Measurements from ENCODE around the gene ATP10B.

Gene ATP10B

DNA sequence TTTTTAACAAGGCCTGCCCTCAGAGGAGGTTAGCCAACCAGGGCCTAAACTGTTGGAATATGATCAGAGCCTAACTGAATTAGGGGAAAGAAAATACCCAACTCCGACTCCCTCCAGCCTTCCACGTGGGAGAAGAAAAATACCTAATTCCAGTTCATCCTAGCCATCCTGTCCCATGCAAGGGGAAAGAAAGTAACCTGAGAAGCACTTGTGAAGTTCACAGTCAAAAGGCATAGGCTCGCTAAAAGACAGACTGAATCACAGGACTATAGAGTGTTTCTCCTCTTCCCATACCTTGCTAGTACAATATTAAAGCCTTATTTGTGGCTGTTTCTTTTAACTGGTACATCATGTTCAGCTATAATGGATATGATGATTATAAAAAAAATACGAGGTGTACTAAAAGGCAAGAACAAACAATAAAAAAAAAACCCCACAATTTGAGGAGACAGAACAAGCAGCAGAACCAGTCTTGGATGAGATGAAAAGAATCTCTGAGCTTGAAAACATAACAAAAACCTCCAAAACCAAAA lies 18.0 kb upstream of the ATP10B start:
- CTCF ChIA-PET, result no interaction called here

DNA sequence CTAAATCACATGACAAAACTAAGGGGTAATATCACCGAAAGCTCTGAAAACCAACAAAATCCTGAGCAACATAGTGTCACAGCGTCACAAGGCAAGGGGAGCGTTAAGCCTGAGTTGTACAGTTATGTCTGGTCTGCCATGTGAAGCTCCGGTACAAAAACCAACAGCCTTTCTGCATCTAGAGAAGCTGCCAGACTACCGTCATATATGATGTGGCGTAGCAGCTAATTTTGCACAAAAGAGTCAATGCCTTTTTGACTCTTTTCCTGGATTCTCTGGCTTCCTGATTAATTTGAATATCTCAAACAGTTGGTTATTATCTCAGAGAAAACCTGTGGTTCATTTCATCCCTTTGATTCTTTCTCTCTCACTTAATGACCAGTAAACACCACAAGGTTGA lies 16.0 kb upstream of the ATP10B start:
- TF ChIP-seq BHLHE40 (IDR thresholded peaks at IDR 0.05; ENCODE audit: borderline replicate concordance), result no peak
- TF ChIP-seq SP1 (IDR thresholded peaks at IDR 0.05), result no peak
- no peak for TF ChIP-seq HDGF (IDR thresholded peaks at IDR 0.05; ENCODE audit: borderline replicate concordance)
- no peak for TF ChIP-seq PKNOX1 (IDR thresholded peaks at IDR 0.05)
- no peak for TF ChIP-seq TARDBP (IDR thresholded peaks at IDR 0.05)
- no peak for TF ChIP-seq ELF4 (IDR thresholded peaks at IDR 0.05)
- TF ChIP-seq L3MBTL2 (conservative IDR thresholded peaks at IDR 0.05), result no peak
- TF ChIP-seq ARNT (IDR thresholded peaks at IDR 0.05), result no peak
- TF ChIP-seq FOXM1 (IDR thresholded peaks at IDR 0.05; ENCODE audit: borderline replicate concordance), result no peak
- TF ChIP-seq CTBP1 (IDR thresholded peaks at IDR 0.05; ENCODE audit: borderline replicate concordance), result no peak
- TF ChIP-seq ZNF384 (IDR thresholded peaks at IDR 0.05), result no peak
- CTCF ChIA-PET, result no interaction called here
- POLR2A ChIA-PET, result no interaction called here
- DNase-seq (ENCODE audit: extremely low spot score), result no peak

More for the DNA sequence above, 18.0 kb upstream of the ATP10B start:
- DNase-seq (ENCODE audit: extremely low spot score), result no peak
- POLR2A ChIA-PET, result no interaction called here
- TF ChIP-seq BHLHE40 (IDR thresholded peaks at IDR 0.05; ENCODE audit: borderline replicate concordance) (no peak), TARDBP (IDR thresholded peaks at IDR 0.05) (no peak), L3MBTL2 (conservative IDR thresholded peaks at IDR 0.05) (no peak), CTBP1 (IDR thresholded peaks at IDR 0.05; ENCODE audit: borderline replicate concordance) (no peak), FOXK2 (IDR thresholded peaks at IDR 0.05) (no peak), ZNF384 (IDR thresholded peaks at IDR 0.05) (no peak), FOXM1 (IDR thresholded peaks at IDR 0.05; ENCODE audit: borderline replicate concordance) (no peak), FOXA1 (IDR thresholded peaks at IDR 0.05) (no peak), NFRKB (IDR thresholded peaks at IDR 0.05) (no peak)

- TF ChIP-seq ELF4 (IDR thresholded peaks at IDR 0.05) (no peak), FOXK2 (IDR thresholded peaks at IDR 0.05) (no peak)
- CTCF ChIA-PET, result no interaction called here
- DNase-seq (ENCODE audit: extremely low spot score), result no peak
- POLR2A ChIA-PET, result no interaction called here
These were observed 560 bp downstream of the ATP10B start for GRCh38 chr5:160851451-160851850.

DNA sequence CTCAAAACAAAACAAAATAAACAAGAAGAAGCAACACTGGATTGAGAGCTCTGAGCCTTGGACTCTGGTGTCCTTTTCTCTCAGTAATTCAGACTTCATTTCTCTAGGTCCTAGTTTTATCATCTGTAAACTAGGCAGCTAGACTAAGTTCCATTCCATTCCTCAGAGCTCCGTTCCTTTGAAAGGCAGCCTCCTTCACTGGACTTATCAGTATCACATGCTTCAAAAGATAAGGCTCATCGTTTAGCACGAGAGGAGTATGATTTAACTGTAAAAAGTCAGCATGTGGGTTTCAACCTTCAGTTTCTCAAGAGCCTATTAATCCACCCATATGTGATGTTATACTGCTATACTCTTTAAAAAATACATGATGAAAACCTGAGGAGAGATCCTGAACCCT lies 1.6 kb downstream of the ATP10B start:
- DNase-seq (ENCODE audit: extremely low spot score), result no peak
- POLR2A ChIA-PET, result no interaction called here
- no peak for TF ChIP-seq ARNT (IDR thresholded peaks at IDR 0.05)
- TF ChIP-seq SUZ12 (IDR thresholded peaks at IDR 0.05), result no peak
- TF ChIP-seq HDGF (IDR thresholded peaks at IDR 0.05; ENCODE audit: borderline replicate concordance), result no peak
- no peak for TF ChIP-seq NFRKB (IDR thresholded peaks at IDR 0.05)
- TF ChIP-seq TARDBP (IDR thresholded peaks at IDR 0.05), result no peak
- TF ChIP-seq BHLHE40 (IDR thresholded peaks at IDR 0.05; ENCODE audit: borderline replicate concordance), result no peak
- no peak for TF ChIP-seq ZNF384 (IDR thresholded peaks at IDR 0.05)
- no peak for TF ChIP-seq FOXA1 (IDR thresholded peaks at IDR 0.05)
- TF ChIP-seq FOXK2 (IDR thresholded peaks at IDR 0.05), result no peak
- no peak for TF ChIP-seq ELF4 (IDR thresholded peaks at IDR 0.05)
- no peak for TF ChIP-seq L3MBTL2 (conservative IDR thresholded peaks at IDR 0.05)
- TF ChIP-seq CTBP1 (IDR thresholded peaks at IDR 0.05; ENCODE audit: borderline replicate concordance), result no peak
- no peak for TF ChIP-seq SP1 (IDR thresholded peaks at IDR 0.05)
- CTCF ChIA-PET, result no interaction called here

GRCh38 chr5:160847526-160848085 lies 4.4 kb downstream of the ATP10B start:
- ChIA-PET CTCF (no interaction called here), POLR2A (no interaction called here)
- TF ChIP-seq BHLHE40 (IDR thresholded peaks at IDR 0.05; ENCODE audit: borderline replicate concordance) (no peak), SUZ12 (IDR thresholded peaks at IDR 0.05) (no peak), ARNT (IDR thresholded peaks at IDR 0.05) (no peak), CTBP1 (IDR thresholded peaks at IDR 0.05; ENCODE audit: borderline replicate concordance) (no peak), FOXM1 (IDR thresholded peaks at IDR 0.05; ENCODE audit: borderline replicate concordance) (no peak), NFRKB (IDR thresholded peaks at IDR 0.05) (no peak), ELF4 (IDR thresholded peaks at IDR 0.05) (no peak), FOXK2 (IDR thresholded peaks at IDR 0.05) (no peak), PKNOX1 (IDR thresholded peaks at IDR 0.05) (no peak), L3MBTL2 (conservative IDR thresholded peaks at IDR 0.05) (no peak), FOXA1 (IDR thresholded peaks at IDR 0.05) (no peak), ZNF384 (IDR thresholded peaks at IDR 0.05) (no peak), HDGF (IDR thresholded peaks at IDR 0.05; ENCODE audit: borderline replicate concordance) (no peak), SP1 (IDR thresholded peaks at IDR 0.05) (no peak), TARDBP (IDR thresholded peaks at IDR 0.05) (no peak), LEF1 (IDR thresholded peaks at IDR 0.05; ENCODE audit: borderline replicate concordance) (no peak)
- no peak for DNase-seq (ENCODE audit: extremely low spot score)

- DNase-seq (ENCODE audit: extremely low spot score), result no peak
- ChIA-PET CTCF (interaction anchor here (0.6 kb wide), 1 partner anchor 72 kb away, joined by 3 read pairs; no protein-coding TSS in a partner anchor), POLR2A (no interaction called here)
- TF ChIP-seq CTBP1 (IDR thresholded peaks at IDR 0.05; ENCODE audit: borderline replicate concordance) (no peak), ZNF384 (IDR thresholded peaks at IDR 0.05) (no peak), FOXM1 (IDR thresholded peaks at IDR 0.05; ENCODE audit: borderline replicate concordance) (no peak), FOXK2 (IDR thresholded peaks at IDR 0.05) (no peak), SP1 (IDR thresholded peaks at IDR 0.05) (no peak), NFRKB (IDR thresholded peaks at IDR 0.05) (no peak), HDGF (IDR thresholded peaks at IDR 0.05; ENCODE audit: borderline replicate concordance) (no peak), FOXA1 (IDR thresholded peaks at IDR 0.05) (no peak), SUZ12 (IDR thresholded peaks at IDR 0.05) (no peak)
These were observed 5.4 kb downstream of the ATP10B start for GRCh38 chr5:160846642-160847041.

DNA sequence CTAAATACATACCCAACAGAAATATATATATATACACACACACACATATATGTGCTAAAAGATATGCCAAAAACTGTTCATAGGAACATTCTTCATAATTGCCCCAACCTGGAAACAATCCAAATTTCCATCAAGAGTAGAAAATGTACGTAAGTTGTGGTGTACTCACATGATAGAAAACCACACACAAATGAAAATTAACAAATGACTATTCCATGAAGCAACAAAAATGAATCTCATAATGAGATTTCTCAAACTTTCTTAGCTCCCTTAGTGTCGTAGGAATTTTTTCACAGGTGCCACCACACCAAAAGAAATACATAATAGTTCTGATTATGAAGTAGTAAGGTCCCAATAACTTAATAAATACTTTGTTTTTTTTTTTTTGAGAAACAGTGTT lies 7.8 kb downstream of the ATP10B start:
- no peak for DNase-seq (ENCODE audit: extremely low spot score)
- CTCF ChIA-PET, result no interaction called here
- TF ChIP-seq LEF1 (IDR thresholded peaks at IDR 0.05; ENCODE audit: borderline replicate concordance) (no peak), ELF4 (IDR thresholded peaks at IDR 0.05) (no peak), NFRKB (IDR thresholded peaks at IDR 0.05) (no peak), PKNOX1 (IDR thresholded peaks at IDR 0.05) (no peak)
- POLR2A ChIA-PET, result no interaction called here

Data from HEK293T (cell line).